ENCODE data around the gene GPC6. TPM values are rescaled to one million over a fixed set of nuclear protein-coding genes. Genes with fewer than 3 reads are reported as not detected.

Gene GPC6
- total RNA-seq, 1 donor from 2014 or later: not detected

DNA sequence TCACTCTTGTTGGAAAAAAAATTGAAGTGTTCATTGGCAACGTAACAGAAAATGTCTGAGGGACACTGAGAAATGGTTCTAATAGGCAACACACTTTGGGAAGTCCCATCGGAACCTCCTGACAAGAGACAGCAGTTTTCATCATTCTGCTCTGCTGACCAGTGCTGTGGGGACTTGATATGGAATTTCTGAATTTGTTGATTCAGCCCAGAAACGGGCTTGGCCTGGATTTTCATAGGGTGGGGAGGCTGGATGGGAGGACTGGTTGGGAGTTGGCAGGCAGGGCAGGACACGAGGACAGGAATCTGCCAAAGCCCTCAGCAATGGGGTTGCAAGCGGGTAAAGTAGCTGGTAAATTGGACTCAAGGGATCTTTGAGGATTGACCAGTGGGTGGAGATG, 1156.4 kb downstream of the GPC6 start:
- intact Hi-C loops (cut with micrococcal nuclease): no loop called here
- DNase-seq: no peak
- TF ChIP-seq, protein P1, sequence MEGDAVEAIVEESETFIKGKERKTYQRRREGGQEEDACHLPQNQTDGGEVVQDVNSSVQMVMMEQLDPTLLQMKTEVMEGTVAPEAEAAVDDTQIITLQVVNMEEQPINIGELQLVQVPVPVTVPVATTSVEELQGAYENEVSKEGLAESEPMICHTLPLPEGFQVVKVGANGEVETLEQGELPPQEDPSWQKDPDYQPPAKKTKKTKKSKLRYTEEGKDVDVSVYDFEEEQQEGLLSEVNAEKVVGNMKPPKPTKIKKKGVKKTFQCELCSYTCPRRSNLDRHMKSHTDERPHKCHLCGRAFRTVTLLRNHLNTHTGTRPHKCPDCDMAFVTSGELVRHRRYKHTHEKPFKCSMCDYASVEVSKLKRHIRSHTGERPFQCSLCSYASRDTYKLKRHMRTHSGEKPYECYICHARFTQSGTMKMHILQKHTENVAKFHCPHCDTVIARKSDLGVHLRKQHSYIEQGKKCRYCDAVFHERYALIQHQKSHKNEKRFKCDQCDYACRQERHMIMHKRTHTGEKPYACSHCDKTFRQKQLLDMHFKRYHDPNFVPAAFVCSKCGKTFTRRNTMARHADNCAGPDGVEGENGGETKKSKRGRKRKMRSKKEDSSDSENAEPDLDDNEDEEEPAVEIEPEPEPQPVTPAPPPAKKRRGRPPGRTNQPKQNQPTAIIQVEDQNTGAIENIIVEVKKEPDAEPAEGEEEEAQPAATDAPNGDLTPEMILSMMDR (IDR thresholded peaks at IDR 0.05): no peak
- no peak for ATAC-seq (ENCODE audit: low read depth)
- POLR2A ChIA-PET: no interaction called here
- Mint-ChIP-seq H3K27me3 (peaks cover 5% of the 10 kb centered on the region), H3K36me3 (ENCODE audit: low read depth) (no peaks in the 10 kb centered on the region), H3K4me1 (no peaks in the 10 kb centered on the region), H3K4me3 (no peak overlapping the region), H3K9me3 (no peaks in the 10 kb centered on the region), H3K27ac (no peak overlapping the region)
- CTCF ChIA-PET: no interaction called here

DNA sequence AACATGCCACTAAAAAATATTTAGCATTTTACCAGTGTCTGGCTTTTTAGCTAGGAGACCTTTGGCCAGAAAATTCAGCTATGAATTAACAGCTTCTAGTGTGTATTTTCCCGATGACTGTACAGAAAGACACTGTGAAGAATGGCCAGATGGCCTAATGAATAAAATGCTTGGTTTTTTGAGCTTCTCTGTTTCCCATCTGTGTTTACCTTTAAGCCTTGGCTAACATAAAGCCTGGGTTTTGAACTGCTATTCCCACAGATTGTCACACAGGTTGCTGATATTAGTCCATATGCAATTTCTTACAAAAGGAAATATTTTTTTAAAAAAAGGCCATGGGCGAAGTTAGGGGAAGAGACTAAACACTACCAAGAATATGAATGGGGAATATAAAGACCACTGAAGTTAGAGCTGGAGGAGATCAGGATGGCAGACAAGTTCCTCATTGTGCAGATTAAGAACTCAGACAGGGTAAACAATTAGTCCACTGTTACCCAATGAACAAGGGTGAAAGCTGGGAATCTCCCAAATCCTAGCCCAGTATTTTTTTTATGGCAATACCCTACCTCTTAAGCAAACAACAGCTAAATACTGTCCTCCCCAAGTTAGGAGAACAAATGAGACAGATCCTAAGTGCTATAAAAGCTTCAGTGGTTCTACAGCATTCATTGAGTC, 1157.8 kb downstream of the GPC6 start:
- intact Hi-C loops (cut with micrococcal nuclease): no loop called here
- Mint-ChIP-seq H3K4me1 (no peaks in the 10 kb centered on the region), H3K4me3 (no peak overlapping the region), H3K27ac (no peak overlapping the region), H3K9me3 (no peaks in the 10 kb centered on the region), H3K36me3 (ENCODE audit: low read depth) (no peaks in the 10 kb centered on the region), H3K27me3 (peaks cover 5% of the 10 kb centered on the region)
- TF ChIP-seq, protein P1 (IDR thresholded peaks at IDR 0.05): no peak
- ChIA-PET POLR2A (no interaction called here), CTCF (no interaction called here)
- DNase-seq: no peak
- no peak for ATAC-seq (ENCODE audit: low read depth)

DNA sequence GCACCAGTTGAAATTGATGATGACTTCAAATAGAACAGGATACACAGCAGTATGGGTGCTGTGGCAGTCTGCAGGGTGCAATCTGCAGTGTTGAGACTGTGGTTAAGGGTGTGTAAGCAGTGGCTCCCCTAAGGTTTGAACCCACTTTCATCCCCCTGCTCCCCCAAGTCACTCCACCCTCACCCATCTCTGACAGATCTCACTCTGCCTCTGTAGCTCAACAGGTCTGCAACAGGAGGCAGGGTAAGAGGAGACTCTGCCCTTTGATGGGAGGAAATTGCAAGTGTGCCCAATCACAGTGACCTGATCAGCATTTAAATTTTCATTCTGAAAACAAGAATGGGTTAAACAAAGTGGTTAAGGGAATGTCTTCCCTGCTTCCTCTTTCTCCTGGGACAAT, 1160.4 kb downstream of the GPC6 start:
- no peaks in the 10 kb centered on the region for H3K9me3 Mint-ChIP-seq
- CTCF ChIA-PET: no interaction called here
- H3K4me3 Mint-ChIP-seq: no peak overlapping the region
- H3K36me3 Mint-ChIP-seq (ENCODE audit: low read depth): no peaks in the 10 kb centered on the region
- POLR2A ChIA-PET: no interaction called here
- H3K4me1 Mint-ChIP-seq: no peaks in the 10 kb centered on the region
- ATAC-seq (ENCODE audit: low read depth): no peak
- peaks cover 3% of the 10 kb centered on the region for H3K27me3 Mint-ChIP-seq
- intact Hi-C loops (cut with micrococcal nuclease): no loop called here
- TF ChIP-seq, protein P1 (IDR thresholded peaks at IDR 0.05): no peak
- H3K27ac Mint-ChIP-seq: no peak overlapping the region
- DNase-seq: no peak

DNA sequence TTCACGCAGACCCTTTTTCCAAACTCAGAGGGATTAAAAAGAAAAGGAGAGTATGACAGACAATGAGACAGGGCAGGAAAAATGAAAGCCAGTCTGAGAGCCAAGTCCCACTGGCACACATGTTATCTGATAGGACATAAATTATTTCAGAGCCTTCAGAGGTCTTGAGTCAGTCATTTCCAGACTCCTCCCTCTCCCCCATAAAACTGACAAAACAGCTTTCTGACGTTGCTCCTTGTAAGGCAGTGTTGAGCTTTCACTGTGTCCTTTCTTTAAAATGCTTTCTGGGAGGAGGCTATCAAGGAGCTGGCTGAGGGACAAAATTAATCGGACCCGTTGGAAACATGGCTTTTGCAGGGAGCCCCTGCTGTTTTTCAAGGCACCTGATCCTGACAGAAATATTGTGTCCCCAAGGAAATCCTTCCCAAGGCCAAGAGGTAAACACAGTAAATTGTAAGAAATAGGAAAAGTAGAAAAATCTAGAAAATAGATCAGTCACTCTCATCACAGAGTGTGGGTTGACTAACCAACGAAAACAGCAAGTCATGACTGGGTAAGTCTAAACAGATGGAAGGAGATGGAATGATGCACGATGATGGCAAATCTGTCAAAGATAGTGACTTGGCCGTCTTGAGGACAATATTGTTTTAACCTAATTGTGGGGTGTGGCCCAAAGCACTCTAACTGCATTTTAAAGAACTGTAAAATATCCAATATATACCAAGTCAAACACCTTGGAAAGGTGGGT, 1163.2 kb downstream of the GPC6 start:
- no peak overlapping the region for H3K4me3 Mint-ChIP-seq
- ATAC-seq (ENCODE audit: low read depth) (no peak), DNase-seq (no peak)
- ChIA-PET POLR2A (no interaction called here), CTCF (no interaction called here)
- TF ChIP-seq, protein P1 (IDR thresholded peaks at IDR 0.05): no peak
- H3K9me3 Mint-ChIP-seq: no peaks in the 10 kb centered on the region
- no peaks in the 10 kb centered on the region for H3K27me3 Mint-ChIP-seq
- intact Hi-C loops (cut with micrococcal nuclease): no loop called here
- no peaks in the 10 kb centered on the region for H3K36me3 Mint-ChIP-seq (ENCODE audit: low read depth)
- H3K27ac Mint-ChIP-seq: no peak overlapping the region
- H3K4me1 Mint-ChIP-seq: no peaks in the 10 kb centered on the region

DNA sequence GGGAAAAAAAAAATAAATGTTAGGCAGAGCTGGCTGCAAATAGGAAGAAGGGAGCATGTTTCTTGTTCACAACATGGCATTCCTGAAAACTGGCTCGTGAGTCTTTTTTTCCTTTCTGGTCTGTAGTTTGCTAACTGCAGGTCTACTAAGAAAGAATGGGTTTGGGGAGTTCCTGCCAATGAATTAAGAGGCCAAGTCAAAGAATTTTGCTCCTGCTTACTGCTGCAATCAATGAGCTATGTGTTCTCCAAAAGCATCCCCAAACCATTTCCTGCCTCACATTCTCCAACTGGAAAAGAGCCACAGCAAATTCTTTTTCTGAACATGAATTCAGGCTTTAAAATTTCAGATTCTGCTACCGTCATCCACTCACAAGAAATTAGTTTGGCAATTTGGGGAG, 1164.3 kb downstream of the GPC6 start:
- H3K4me3 Mint-ChIP-seq: no peak overlapping the region
- no peaks in the 10 kb centered on the region for H3K36me3 Mint-ChIP-seq (ENCODE audit: low read depth)
- ATAC-seq (ENCODE audit: low read depth) (no peak), DNase-seq (no peak)
- TF ChIP-seq, protein P1 (IDR thresholded peaks at IDR 0.05): no peak
- intact Hi-C loops (cut with micrococcal nuclease): no loop called here
- H3K27ac Mint-ChIP-seq: no peak overlapping the region
- no peaks in the 10 kb centered on the region for H3K4me1 Mint-ChIP-seq
- no peaks in the 10 kb centered on the region for H3K9me3 Mint-ChIP-seq
- H3K27me3 Mint-ChIP-seq: no peaks in the 10 kb centered on the region
- CTCF ChIA-PET: no interaction called here
- POLR2A ChIA-PET: no interaction called here
